Measurements from ENCODE around the gene LRRK1.

LRRK1 gene

GRCh38 chr15:101114166-101114565 is 195.0 kb downstream of the LRRK1 start:
- DNase-seq (ENCODE audit: low read depth in 2 of 2), result no peak

DNA sequence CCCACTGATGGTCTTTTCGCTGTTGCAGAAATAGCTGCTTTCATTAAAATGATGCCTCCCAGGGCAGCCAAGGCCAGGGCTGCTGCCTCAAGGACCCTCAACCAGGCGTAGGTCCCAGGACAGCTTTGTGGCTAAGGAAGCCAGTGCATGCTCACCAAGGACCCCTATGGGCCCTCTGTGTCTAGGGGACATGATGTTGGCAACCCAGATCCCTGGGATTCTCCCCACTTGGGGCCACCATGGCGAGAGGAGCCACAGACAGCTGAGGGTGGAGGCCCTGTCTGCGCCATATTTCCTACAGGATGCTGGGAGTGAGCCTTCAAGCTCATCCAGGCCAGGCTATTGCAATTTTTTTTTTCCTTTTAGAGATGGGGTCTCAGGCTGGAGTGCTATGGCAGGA is 195.5 kb downstream of the LRRK1 start:
- no peak for DNase-seq (ENCODE audit: low read depth in 2 of 2)

DNA sequence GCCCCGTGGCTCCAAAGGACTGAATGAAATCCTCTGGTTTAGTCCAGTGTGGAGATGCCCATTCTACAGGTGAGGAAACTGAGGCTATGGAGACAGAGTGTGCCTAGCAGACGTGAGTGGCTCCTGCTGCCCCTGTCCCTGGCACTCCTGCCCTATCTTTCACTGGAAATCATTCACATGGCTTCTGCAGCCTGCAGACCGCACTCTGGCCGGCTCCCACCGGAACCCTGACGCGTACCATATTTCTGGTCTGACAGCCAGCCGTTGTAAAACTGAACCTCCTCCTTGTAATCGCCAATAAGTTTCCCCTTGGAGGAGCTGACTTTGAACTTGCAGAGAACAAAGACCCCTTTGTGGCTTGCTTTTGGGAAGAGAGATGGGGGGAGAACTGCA is 196.2 kb downstream of the LRRK1 start:
- DNase-seq (ENCODE audit: low read depth in 2 of 2), result no peak

DNA sequence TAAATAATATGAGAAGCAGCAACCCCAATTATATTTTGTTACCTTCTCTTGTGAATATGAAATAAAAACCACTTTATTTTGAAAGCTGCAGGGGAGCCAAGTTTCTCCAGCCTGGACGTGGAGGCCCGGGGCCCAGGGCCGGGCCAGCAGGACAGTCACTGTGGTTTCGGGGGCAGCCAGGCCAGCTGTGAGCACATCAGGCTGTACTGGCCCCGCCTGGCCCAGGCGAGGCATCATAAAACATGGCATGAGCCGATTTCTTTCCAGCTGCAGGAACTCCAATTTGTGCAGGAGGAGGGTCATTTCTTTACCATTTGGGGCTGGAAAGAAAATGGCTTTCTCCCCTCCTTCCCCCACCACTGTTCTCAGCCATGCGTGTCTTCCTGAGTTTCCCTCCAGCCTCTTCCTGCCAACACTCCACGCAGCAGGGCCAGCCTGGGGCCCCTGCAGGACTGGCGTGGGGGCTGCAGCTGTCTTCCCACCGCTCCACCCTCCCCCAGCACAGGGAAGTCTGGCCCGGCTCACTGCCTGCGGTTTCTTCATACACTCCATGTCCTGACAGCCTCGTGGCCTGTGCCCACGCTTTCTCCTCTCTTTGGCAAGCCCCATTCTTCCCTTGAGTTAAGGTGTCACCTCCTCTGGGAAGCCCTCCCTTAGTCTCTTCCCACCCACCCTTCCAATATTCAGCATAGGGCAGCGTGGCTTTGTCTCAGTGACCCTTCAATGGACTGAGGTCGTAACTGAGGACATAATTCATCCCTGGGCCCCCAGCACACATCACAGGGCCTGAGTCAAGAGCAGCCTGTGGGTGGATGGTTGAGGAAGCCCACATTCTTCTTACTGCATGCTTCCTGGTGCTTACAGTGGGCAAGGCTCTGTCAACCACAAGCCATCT is 196.9 kb downstream of the LRRK1 start:
- DNase-seq (ENCODE audit: low read depth in 2 of 2), result no peak

- no peak for DNase-seq (ENCODE audit: low read depth in 2 of 2)
These were observed 197.5 kb downstream of the LRRK1 start for GRCh38 chr15:101116681-101116976.

DNA sequence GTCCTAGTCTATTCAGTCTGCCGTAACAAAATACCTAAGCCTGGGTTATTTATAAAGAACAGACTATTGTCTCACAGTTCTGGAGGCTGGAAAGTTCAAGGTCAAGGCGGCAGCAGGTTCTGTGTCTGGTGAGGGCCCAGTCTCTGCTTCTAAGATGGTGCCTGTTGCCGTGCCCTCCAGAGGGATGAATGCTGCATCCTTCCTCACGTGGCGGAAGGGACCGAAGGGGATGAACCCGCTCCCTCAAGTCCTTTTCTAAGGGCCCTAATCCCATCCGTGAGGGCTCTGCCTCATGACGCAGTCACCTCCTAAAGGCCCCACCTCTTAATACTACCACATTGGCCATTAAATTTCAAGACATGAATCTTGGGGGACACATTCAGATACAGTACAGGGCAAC is 199.0 kb downstream of the LRRK1 start:
- no peak for DNase-seq (ENCODE audit: low read depth in 2 of 2)

DNA sequence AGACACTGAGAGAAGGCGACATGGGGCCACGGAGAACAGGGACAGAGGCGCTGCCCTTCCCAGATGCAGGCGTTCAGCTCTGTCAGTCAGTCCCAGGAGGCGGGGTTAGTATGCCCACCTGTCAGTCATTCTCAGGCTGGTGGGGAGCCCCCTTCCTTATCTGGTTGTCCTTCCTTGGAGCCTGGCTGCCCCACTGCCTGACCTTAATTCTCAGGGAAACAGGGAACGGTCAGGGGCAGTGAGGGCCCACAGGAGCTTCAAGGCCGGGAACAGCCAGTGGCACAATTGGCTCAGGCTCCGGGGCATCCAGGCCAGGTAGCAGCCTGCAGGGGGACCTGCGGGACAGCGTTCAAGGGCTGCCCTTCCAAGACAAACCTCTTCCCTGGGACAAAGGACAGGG is 199.5 kb downstream of the LRRK1 start:
- no peak for DNase-seq (ENCODE audit: low read depth in 2 of 2)

- no peak for DNase-seq (ENCODE audit: low read depth in 2 of 2)
These were observed 200.0 kb downstream of the LRRK1 start for GRCh38 chr15:101119181-101119580.
